A549 (cell line): ENCODE results near the gene SPSB2. TPM values are rescaled to one million over a fixed set of nuclear protein-coding genes. Genes with fewer than 3 reads are reported as not detected.

ENCODE experiments used
- ATAC-seq, 2 experiments: fragments of 200-7000 bp in 1 of 2; fragments of >200 bp in 1 of 2; cut with Nextera tagmentation in 1 of 2; cut with Tn5 transposase in 1 of 2; 3 replicates each; pipeline versions ENCODE4 v1.8.0 to v1.9.1; 2018 to 2020; ENCODE audit warnings: mild to moderate bottlenecking in 1 of 2, moderate library complexity in 1 of 2
- CTCF ChIA-PET: fragments of 300-600 bp; sonication (Branson Sonifier 250); formaldehyde crosslinking; extraction: SDS; loops from one replicate; lab custom pipeline; 2021; ENCODE audit warnings: antibody characterized with exemption, inconsistent platforms; lab: Yijun Ruan, JAX
- POLR2A ChIA-PET: fragments of 350-600 bp; formaldehyde crosslinking; extraction: SDS; loops from one replicate; lab custom pipeline; 2021; ENCODE audit warnings: antibody characterized with exemption, inconsistent platforms; lab: Yijun Ruan, JAX
- DNase-seq, 2 experiments: peaks; one replicate each; pipeline versions ENCODE4 v3.0.0 to v3.0.0-alpha.2; 2011 to 2016; ENCODE audit warnings: low read depth in 1 of 2, low spot score in 1 of 2
- FAIRE-seq: peaks from 2 replicates; lab custom pipeline; 2011; peaks lifted over from hg19 to GRCh38; lab: Jason Lieb, UNC
- H3K27ac ChIP-seq, 2 experiments: fragments of >200 bp; sonication (Bioruptor Twin); formaldehyde crosslinking; 3 replicates each; pipeline ENCODE4 v1.5.1; 2016 to 2017
- H3K4me1 ChIP-seq: fragments of >200 bp; sonication (Bioruptor Twin); formaldehyde crosslinking; 3 replicates; pipeline ENCODE4 v1.6.1; 2016
- H3K4me2 ChIP-seq: fragments of >200 bp; sonication (Bioruptor Twin); formaldehyde crosslinking; 3 replicates; pipeline ENCODE4 v1.6.1; 2016
- H3K4me3 ChIP-seq: fragments of >200 bp; sonication (Bioruptor Twin); formaldehyde crosslinking; 3 replicates; pipeline ENCODE4 v1.5.1; 2016
- H3K9me3 ChIP-seq: fragments of >200 bp; sonication (Bioruptor Twin); formaldehyde crosslinking; 3 replicates; pipeline ENCODE4 v1.6.1; 2016
- ATOH8 ChIP-seq: fragments of 250-450 bp; sonication (Bioruptor Pico); IDR thresholded peaks from 2 replicates; pipeline ENCODE4 v1.5.0; 2020; ENCODE audit warnings: low read depth, mild to moderate bottlenecking, moderate library complexity
- BCL3 ChIP-seq: fragments of >200 bp; sonication (Bioruptor Twin); formaldehyde crosslinking; IDR thresholded peaks from 3 replicates; pipeline ENCODE4 v1.6.1; 2016
- CBX8 ChIP-seq: fragments of 200-600 bp; sonication (generic); IDR thresholded peaks from 2 replicates; pipeline ENCODE4 v1.6.1; 2016
- EHMT2 ChIP-seq: fragments of 200-600 bp; sonication (generic); IDR thresholded peaks from 2 replicates; pipeline ENCODE4 v1.6.1; 2016; ENCODE audit warnings: antibody characterized with exemption, low read depth, mild to moderate bottlenecking, moderate library complexity
- FOXS1 ChIP-seq: fragments of 250-450 bp; sonication (Bioruptor Pico); IDR thresholded peaks from 2 replicates; pipeline ENCODE4 v1.5.0; 2020; ENCODE audit warnings: mild to moderate bottlenecking, moderate library complexity
- HMGXB4 ChIP-seq: fragments of 250-450 bp; sonication (Bioruptor Pico); IDR thresholded peaks from 2 replicates; pipeline ENCODE4 v1.5.0; 2021; ENCODE audit warnings: mild to moderate bottlenecking, moderate library complexity, borderline replicate concordance
- JUN ChIP-seq, 2 experiments: fragments of >200 bp; sonication (Bioruptor Twin); formaldehyde crosslinking; IDR thresholded peaks; 2 replicates in 1 of 2; 3 replicates in 1 of 2; pipeline ENCODE4 v1.6.1; 2016 to 2017
- MAFK ChIP-seq: fragments of 450-650 bp; IDR thresholded peaks from 2 replicates; pipeline ENCODE4 v1.6.1; 2014; ENCODE audit not compliant: partially characterized antibody
- POLR2A ChIP-seq: IDR thresholded peaks from 2 replicates; pipeline ENCODE4 v1.6.1; 2012; ENCODE audit warnings: mild to moderate bottlenecking, low read length
- RAD21 ChIP-seq, 2 experiments: fragments of >200 bp in 1 of 2; sonication (Bioruptor Twin) in 1 of 2; formaldehyde crosslinking in 1 of 2; IDR thresholded peaks in 1 of 2; conservative IDR thresholded peaks in 1 of 2; 2 replicates in 1 of 2; 3 replicates in 1 of 2; pipeline ENCODE4 v1.6.1; 2012 to 2018; ENCODE audit warnings: inconsistent platforms in 1 of 2
- REST ChIP-seq: fragments of 200-600 bp; sonication (generic); IDR thresholded peaks from 2 replicates; pipeline ENCODE4 v1.6.1; 2016; ENCODE audit warnings: antibody characterized with exemption, mild to moderate bottlenecking, moderate library complexity
- TP53 ChIP-seq: fragments of 250-450 bp; sonication (Bioruptor Pico); IDR thresholded peaks from 2 replicates; pipeline ENCODE4 v1.5.0; 2021; ENCODE audit warnings: mild to moderate bottlenecking, moderate library complexity
- ZFP36 ChIP-seq: fragments of 450-650 bp; IDR thresholded peaks from 2 replicates; pipeline ENCODE4 v1.6.1; 2014; ENCODE audit warnings: borderline replicate concordance; ENCODE audit not compliant: partially characterized antibody
- WGBS: methylation state at CpG from one replicate; pipeline ENCODE4 v1.1.6; 2017; ENCODE audit errors: missing lambda C conversion rate; 5-methylcytosine and 5-hydroxymethylcytosine counted together
- polyA plus RNA-seq, 4 experiments: library from polyadenylated mRNA; depleted of rRNA in 3 of 4; stranded (reverse); fragments of >200 nt; fragmentation: RNase III in 1 of 4; extraction: RNeasy Plus Mini Kit Qiagen cat#74134 plus additional on column Dnase treatment in 1 of 4; gene quantifications; 2 replicates in 3 of 4; 3 replicates in 1 of 4; pipeline ENCODE4 v1.2.3, GENCODE V29; 2011 to 2017
- TF ChIP-seq, protein P1 (sequence below): fragments of 150-350 bp; IDR thresholded peaks from 2 replicates; pipeline ENCODE4 v1.6.1; 2014; ENCODE audit warnings: low read depth, mild to moderate bottlenecking, low read length

SPSB2 gene
- polyA plus RNA-seq, 2 of the 4 experiments (the other 2 are of a cell fraction) = 16.8 to 21.8 TPM

- TF ChIP-seq HMGXB4 = no peak
- TF ChIP-seq, all 56 proteins: peak for 0
Measured at GRCh38 chr12:6838854-6839253, 34.2 kb downstream of the SPSB2 start (continued).

GRCh38 chr12:6837370-6838060 lies 35.6 kb downstream of the SPSB2 start:
- DNase-seq (no peak), ATAC-seq (no peak), FAIRE-seq (no peak)
- Histone ChIP-seq H3K4me1 (no peaks in the 10 kb centered on the region), H3K9me3 (no peaks in the 10 kb centered on the region), H3K4me2 (no peak overlapping the region), H3K27ac (no peak overlapping the region), H3K4me3 (no peak overlapping the region)
- TF ChIP-seq HMGXB4 (no peak), TP53 (CRISPR knock-in tag) (no peak), JUN (IDR thresholded peaks at IDR 0.05) (no peak), ZFP36 (no peak), ATOH8 (CRISPR knock-in tag) (no peak), BCL3 (no peak), EHMT2 (no peak), MAFK (no peak), CBX8 (no peak), REST (no peak), POLR2A (no peak), FOXS1 (no peak), RAD21 (conservative IDR thresholded peaks at IDR 0.05 in 1 of 2, IDR thresholded peaks at IDR 0.05 in 1 of 2) (no peak)
- TF ChIP-seq, protein P1, sequence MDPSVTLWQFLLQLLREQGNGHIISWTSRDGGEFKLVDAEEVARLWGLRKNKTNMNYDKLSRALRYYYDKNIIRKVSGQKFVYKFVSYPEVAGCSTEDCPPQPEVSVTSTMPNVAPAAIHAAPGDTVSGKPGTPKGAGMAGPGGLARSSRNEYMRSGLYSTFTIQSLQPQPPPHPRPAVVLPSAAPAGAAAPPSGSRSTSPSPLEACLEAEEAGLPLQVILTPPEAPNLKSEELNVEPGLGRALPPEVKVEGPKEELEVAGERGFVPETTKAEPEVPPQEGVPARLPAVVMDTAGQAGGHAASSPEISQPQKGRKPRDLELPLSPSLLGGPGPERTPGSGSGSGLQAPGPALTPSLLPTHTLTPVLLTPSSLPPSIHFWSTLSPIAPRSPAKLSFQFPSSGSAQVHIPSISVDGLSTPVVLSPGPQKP = no peak
- ChIA-PET POLR2A (interaction anchor here (2.2 kb wide), 1 partner anchor 14 kb away, joined by 10 read pairs; the partner anchor contains the start of genes CDCA3 and USP5), CTCF (interaction anchor here (0.9 to 29.8 kb wide), 10 partner anchors 12 to 267 kb away, joined by 3 to 306 read pairs (median 11); partner anchors contain the start of genes CDCA3, GPR162, MLF2 and USP5)
- WGBS = 91% methylated on average over 24 of the region's 26 CpGs
